Cerebellar nuclear complex (tissue), 1 donor: ENCODE data around the gene SIGLEC1.

ENCODE experiments used
- DNase-seq, 2 experiments: peaks; one replicate each; lab custom pipeline; 2025; lab: John Stamatoyannopoulos, UW

SIGLEC1 gene

GRCh38 chr20:3712279-3712873, at the start of gene SIGLEC1:
Gene SIGLEC1, minus strand, starts transcription at chr20:3712600. Its CDS starts 5,472 bp downstream, at chr20:3707128.
- DNase-seq, result no peak

- no peak for DNase-seq
These were observed 48.4 kb upstream of the SIGLEC1 start for GRCh38 chr20:3760655-3761348.

DNA sequence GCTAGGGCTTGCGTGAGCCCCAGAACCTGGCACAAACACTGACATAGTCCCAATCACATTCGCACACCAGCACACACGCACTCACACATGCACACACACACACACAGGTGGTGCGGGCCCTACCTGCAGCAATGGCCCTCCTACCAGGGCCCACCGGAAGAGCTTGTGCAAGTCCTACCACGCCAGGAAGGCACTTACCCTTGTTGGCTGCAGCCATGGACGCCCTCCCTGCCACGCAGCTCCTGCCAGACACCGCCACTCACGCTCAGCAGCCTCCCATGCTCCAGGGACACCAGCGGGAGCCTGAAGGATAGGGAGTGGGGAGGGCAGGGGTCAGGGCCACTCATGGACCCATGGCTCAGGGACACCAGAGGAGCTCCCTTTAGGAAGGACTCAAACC, 47.5 kb upstream of the SIGLEC1 start:
- DNase-seq, result no peak

GRCh38 chr20:3759316-3759823, 47.0 kb upstream of the SIGLEC1 start:
- no peak for DNase-seq

GRCh38 chr20:3758566-3758965, 46.2 kb upstream of the SIGLEC1 start:
- DNase-seq, result no peak

DNA sequence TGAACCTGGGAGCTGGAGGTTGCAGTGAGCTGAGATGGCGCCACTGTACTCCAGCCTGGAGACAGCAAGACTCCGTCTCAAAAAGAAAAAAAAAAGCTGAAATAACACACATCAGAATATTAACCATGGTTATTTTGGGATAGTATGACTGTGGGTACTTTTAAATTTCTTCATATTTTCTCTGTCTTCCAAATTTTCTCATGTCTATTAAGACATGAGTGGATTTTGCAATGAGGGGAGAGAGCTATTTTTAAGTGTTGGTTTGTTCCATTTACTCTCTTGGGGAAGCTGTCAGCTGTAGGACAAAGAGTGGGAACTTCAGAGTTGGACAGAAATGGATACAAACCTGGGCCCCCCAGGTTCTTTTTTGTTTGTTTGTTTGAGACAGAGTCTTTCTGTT, 44.9 kb upstream of the SIGLEC1 start:
- no peak for DNase-seq

GRCh38 chr20:3755814-3756480, 43.5 kb upstream of the SIGLEC1 start:
- no peak for DNase-seq

DNA sequence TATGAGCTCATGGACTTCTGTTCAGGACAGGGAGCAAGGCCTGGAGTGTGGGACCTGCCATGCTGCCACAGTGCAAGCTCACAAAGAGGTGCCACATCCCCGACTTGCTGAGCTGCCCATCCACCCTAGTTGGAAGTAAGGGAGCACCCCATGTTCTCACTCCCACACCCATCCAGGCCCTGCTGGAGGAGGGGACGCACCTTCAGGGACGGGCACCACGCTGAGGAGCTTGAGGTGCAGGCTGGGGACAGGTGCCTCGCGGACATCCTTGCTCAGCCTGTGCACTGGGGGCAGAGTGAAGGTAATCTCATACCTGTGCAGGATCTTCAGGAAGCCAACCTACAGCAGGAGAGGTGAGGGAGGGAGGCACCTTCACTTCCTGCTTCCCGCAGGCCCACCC, 42.9 kb upstream of the SIGLEC1 start:
- no peak for DNase-seq

DNA sequence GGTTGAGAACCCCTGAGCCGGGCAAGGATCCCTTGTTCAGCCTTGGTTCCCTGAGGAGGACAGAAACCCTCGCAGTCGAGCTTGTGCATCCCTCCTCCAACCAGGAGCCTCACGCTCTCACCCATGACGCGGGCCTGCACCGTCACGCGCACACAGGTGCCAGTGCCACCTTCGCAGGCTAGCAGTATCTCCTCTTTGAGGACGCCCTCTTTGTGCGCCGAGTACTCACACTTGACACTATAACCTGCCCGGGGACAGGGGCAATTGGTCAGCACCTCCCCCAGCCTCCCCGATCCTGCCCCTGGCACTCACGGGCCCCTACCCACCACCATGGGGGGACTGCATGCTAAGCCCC, 41.9 kb upstream of the SIGLEC1 start:
- no peak for DNase-seq

DNA sequence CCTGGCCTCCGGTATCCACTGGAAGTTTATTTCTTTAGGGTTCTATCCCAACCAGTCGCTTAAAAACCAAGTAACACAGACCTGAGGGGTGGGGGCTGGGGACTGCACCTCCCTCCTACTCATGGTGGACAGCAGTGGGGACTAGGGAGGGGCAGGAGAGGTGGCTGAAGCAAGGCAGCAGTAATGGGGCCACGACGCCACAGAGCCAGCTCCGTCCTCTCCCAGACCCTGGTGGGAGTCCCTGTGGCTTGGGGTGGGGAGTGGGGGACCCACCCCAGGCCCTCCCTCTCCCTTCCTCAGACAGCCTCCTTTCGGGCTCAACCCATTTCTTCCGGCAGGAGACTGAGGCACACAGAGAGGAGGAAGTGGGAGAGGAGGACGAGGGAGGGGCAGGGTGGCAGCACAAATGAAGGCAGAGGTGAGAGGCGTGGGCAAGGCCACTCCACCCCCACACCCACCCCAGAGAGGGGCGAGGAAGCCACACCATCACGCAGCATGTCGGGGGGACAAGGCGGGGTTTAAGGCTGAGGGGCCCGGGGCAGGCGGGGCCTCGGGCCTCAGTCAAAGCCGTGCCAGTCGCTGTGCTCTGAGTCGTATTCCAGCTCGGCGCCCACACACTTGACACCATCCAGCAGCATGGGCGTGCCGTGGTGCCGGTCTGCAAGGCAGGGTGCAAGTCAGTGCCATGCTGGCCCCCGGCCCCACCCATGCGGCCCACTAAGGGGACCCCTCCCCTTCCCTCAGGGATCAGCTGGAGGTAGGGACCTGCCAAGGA, 41.3 kb upstream of the SIGLEC1 start:
- no peak for DNase-seq

- DNase-seq, result no peak
These were observed 40.7 kb upstream of the SIGLEC1 start for GRCh38 chr20:3753098-3753497.

DNA sequence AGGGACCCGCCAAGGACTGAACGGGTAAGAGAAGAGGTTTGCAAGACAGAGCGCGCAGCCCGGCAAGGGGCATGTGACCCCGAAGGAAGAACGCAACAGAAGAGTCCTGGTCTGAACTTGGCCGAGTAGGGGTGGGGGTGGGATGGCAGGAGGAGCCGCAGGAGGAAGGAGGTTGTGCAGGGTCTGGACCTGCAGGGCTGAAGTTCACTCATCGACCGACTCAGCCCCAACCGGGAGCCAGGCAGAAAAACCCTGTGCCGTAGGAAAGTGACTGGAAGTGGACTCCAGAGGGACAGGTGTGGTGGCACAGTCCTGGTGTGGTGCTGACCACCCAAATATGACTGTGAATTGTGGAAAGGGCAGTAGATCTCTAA, 40.0 kb upstream of the SIGLEC1 start:
- DNase-seq, result no peak

DNA sequence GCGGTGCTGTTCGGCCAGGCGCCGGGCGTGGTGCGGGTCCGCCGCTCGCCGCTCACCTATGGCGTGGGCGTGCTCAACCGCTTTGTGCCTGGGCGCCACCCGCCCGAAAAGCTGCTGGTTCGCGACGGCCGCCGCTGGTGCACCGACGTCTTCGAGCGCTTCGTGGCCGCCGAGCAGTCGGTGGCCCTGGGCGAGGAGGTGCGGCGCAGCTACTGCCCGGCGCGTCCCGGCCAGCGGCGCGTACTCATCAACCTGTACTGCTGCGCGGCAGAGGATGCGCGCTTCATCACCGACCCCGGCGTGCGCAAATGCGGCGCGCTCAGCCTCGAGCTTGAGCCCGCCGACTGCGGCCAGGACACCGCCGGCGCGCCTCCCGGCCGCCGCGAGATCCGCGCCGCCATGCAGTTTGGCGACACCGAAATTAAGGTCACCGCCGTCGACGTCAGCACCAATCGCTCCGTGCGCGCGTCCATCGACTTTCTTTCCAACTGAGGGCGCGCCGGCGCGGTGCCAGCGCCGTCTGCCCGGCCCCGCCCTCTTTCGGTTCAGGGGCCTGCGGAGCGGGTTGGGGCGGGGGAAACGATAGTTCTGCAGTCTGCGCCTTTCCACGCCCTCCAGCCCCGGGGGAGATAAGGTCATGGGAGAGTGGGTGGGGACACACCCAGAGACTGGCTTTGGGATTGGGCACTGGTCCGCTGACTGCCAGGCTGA, 39.4 kb upstream of the SIGLEC1 start:
- no peak for DNase-seq

GRCh38 chr20:3751305-3751674, 38.9 kb upstream of the SIGLEC1 start:
- DNase-seq, result no peak

DNA sequence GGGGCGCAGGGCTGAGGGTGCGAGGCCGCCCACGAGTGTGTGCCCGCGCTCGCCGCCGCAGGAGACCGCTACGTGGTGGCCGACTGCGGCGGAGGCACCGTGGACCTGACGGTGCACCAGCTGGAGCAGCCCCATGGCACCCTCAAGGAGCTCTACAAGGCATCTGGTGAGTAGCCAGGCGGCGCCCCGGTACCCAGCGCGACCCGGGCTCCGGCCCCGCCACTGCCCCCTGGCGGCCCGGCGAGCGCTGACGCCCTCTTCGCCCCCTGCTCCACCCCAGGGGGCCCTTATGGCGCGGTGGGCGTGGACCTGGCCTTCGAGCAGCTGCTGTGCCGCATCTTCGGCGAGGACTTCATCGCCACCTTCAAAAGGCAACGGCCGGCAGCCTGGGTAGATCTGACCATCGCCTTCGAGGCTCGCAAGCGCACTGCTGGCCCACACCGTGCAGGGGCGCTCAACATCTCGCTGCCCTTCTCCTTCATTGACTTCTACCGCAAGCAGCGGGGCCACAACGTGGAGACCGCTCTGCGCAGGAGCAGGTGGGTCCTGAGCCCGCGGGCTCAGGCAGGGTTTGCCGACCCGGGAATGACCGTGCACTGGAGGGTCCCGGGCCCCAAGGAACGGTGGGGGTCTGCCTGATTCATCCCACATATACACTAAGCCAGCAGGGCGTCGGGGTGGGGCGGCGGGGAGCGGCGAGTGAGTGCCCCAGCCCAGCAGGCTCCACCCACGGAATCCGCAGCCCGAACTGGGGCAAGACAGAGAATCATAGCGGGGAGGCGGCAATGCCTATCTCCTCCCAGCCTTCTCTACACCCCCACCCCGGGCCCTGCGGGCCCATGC, 37.5 kb upstream of the SIGLEC1 start:
- DNase-seq, result no peak

DNA sequence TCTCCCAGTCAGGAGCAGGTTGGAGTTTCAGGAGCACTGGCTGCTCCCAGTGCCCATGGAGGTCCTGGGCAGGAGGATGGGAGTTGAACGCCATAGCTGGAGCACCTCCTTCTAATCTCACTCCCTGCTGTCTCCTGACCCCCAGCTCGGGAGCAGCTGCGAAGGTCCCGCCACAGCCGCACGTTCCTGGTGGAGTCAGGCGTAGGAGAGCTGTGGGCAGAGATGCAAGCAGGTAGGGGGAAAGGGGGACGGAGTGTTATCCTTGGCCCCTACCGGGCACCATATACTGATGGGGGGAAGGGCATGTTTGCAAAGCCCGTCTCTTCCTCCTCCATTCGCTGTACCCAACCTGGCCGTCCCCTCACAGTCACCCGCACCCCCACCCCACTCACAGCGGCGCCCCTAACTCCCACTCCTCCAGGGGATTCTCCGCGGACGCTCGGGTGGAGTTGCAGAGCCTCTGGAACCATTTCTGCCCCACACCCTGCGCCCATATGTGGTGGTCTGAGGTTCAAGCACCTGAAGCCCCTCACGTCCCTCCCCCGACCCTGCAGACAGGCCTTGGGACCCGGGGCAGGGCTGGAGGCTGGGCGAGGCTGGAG, 36.8 kb upstream of the SIGLEC1 start:
- no peak for DNase-seq

DNA sequence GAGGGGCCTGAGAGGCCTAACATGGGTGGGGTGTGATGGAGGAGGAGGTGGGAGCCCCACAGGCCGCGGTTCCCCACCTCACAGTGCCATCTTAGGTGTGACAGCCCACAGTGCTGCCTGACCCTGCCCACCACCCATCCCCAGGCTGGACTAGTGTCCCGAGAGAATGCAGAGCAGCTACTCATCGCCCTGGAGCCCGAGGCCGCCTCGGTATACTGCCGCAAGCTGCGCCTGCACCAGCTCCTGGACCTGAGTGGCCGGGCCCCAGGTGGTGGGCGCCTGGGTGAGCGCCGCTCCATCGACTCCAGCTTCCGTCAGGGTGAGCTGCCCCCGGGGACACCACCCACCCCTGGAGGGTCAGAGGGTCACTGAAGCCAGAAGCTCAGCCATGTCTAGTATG, 35.7 kb upstream of the SIGLEC1 start:
- DNase-seq, result no peak

GRCh38 chr20:3747471-3747870, 35.1 kb upstream of the SIGLEC1 start:
- DNase-seq, result no peak

- no peak for DNase-seq
These were observed 33.3 kb upstream of the SIGLEC1 start for GRCh38 chr20:3745686-3746173.
